ENCODE data around the gene TMCO4.
"Not testable (repeated sequence)": the region's sequence is repeated elsewhere in the genome, so short reads cannot be mapped to it uniquely, and the experiment has no call there.

TMCO4 gene

DNA sequence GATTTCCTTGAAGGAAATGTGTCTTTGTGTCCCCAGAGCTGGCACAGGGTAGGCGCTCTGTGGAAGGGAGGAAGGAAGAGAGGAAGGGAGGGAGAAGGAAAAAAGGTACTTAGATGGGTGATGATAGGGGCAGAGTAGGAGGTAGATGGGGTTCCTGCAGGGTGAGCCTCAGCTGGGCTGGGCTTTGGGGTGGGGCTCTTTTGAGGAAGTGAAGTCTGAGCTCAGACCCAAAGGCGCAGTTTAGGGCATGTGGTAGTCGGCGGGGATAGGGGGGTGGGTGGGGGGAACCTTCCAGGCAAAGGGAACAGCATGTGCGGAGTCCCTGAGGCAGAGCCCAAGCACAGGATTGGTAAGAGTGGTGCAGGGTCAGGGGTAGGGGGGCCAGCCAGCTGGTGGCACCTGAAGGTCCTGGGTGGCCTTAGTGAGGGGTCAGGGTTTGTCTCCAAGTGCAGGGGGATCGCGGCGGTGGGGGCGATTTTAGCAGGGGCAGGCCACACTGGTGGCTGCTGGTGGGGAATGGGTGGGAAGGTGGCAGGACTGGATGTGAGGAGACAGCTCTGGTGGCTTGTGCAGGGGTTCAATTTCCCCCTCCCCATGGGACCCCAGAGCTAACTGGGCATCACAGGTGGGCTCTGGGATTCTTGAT, 143.5 kb downstream of the TMCO4 start:
- DNase-seq (ENCODE audit: low spot score), result no peak

DNA sequence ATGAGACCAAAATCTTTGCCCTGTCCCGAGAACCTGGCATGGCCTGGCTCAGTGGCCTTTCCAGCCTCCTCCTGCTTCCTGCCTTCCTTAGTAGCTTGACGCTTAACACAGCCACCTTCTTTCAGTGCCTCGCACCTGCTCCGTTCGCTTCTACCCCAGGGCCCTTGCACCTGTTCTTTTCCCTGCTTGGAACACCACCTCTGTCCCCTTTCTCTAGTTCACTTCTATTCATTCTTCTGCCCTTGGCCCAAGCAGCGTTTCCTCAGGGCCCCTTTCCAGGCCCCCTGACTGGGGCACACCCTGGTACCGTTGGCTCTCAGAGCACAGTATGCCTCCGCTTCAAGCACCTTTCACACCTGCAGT, 144.0 kb downstream of the TMCO4 start:
- no peak for DNase-seq (ENCODE audit: low spot score)

DNA sequence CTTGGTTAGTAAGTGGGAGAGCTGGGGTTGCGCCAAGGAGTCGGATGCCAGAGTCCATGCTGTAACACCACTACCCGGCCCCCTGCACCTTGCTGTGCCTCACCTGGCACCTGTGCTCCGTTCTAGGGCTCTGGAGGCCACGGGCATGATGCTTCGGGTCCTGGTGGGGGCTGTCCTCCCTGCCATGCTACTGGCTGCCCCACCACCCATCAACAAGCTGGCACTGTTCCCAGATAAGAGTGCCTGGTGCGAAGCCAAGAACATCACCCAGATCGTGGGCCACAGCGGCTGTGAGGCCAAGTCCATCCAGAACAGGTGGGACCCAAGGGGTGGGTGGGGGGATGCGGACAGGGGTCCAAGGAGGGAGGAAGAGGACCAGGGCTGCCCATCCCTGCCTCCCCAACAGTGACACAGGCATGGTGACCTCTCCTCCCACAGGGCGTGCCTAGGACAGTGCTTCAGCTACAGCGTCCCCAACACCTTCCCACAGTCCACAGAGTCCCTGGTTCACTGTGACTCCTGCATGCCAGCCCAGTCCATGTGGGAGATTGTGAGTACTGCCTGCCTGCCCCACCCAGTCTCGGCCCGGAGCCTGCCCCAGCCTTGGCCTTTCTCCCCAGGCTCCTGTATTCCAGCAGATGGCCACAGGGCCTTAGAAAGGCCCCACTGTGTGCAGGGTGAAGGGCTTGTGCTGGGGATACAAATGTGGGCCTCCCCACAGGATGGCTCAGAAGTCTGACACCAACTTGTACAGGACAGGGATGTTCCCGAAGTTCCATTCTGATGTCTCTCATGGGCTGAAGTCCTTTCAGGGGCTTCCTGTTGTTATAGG, 144.6 kb downstream of the TMCO4 start:
- no peak for DNase-seq (ENCODE audit: low spot score)

- no peak for DNase-seq (ENCODE audit: low spot score)
These were observed 145.3 kb downstream of the TMCO4 start for GRCh38 chr1:19654386-19654785.

DNA sequence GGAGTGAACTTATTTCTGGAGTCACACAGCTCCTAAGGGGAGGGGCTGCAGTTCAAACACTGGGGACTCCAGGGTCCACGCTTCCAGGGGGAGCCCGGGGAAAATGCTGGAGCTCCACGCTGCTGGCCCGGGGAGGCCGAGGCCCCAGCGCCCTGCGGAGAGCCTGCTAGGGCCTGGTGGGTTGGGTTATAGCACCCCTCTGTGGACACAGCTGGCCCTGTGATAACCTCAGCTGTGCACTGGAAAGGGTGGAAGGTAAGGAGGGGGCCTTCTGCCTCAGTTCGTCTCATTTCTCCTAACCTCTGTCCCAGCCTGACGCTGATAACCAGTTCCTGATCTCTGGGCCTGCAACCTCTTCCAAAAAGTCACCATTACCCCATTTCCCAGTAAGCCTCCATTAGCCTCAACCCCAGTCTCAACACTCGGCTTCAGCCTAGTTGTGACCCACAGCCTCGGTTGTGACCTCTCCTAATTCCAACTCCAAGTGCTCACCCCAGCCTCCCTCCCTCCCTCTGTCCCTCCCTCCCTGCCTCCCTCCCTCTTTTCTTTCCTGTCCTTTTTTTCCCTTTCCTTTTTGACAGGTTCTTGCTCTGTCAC, 148.5 kb downstream of the TMCO4 start:
- DNase-seq (ENCODE audit: low spot score), result peak; percentile 47

DNA sequence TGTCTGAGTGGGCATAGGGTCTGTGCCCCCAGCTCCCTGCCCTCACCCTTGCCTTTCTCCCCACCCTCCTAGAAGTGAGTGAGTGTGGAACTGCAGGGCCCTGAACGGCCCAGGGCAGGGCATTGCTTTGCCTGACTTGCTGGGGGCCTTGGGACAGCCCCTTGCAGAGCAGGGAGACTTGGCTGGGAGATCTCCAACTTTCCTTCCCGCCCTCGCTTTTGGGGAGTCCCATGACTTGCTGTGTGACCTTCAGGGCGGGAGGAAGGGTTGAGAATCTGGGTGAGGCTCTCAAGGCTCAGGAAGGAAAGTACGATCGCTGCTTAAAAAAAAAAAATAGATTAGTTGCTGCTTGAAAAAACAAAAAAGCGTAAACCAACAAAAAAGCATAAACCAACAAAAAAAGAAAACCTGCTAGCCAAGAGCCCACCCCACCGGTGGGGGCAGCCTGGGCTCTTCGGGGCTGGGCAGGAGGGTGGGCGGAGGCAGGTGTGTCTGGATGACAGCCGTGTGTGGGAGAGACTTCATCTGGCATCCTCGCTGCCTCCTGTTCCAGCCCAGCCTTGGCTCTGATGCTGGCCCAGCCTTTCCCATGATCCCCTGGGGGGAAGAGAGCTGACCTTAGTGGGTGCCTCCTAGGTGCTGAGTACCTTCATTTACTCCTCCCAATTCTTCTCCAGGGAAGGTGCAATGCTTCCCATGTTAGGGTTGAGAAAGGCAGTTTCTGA, 149.1 kb downstream of the TMCO4 start:
- DNase-seq (ENCODE audit: low spot score), result no peak

DNA sequence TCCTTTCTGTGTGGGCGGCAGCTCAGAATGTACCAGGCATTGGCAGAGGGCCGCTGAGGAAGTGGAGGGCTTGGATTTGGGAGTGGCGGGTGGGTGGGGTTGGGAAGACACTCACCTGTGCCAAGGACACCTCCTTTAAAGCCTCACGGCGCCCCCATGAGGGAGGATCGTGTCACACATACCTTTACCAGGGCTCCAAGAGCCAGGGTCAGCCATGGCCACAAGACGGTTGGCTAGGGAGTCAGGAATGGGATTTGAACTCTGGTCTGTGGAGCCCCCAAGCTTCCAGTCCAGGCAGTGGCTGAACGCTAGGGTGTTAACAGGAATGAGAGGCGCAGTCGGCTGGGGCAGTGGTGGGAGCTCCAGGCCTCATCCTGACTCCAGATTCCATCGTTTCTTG, 151.0 kb downstream of the TMCO4 start:
- DNase-seq (ENCODE audit: low spot score), result no peak

- DNase-seq (ENCODE audit: low spot score), result no peak
These were observed 151.5 kb downstream of the TMCO4 start for GRCh38 chr1:19648239-19648638.

DNA sequence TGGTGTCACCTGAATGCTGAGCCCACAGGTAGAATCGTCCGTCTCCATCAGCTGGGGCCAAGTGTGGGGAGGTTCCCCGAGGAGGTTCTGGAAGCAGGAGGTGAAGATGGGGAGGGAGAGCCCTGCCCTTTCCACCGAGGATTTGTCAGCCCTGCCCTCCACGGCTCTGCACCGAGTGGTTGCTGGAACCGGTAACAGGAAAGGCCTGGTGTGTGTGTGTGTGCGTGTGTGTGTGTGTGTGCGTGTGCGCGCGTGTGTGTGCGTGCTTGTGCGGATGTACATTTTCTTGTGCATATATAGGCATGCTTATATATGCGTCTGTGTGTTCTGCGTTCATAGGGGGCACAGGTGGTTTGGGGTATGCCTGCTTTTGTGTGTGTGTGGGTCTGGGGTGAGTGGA, 152.1 kb downstream of the TMCO4 start:
- no peak for DNase-seq (ENCODE audit: low spot score)

GRCh38 chr1:19646377-19647319, 153.1 kb downstream of the TMCO4 start:
- DNase-seq (ENCODE audit: low spot score), result no peak

GRCh38 chr1:19645411-19646251, 154.1 kb downstream of the TMCO4 start:
- no peak for DNase-seq (ENCODE audit: low spot score)

GRCh38 chr1:19644681-19645410, 154.9 kb downstream of the TMCO4 start:
- DNase-seq (ENCODE audit: low spot score), result no peak

DNA sequence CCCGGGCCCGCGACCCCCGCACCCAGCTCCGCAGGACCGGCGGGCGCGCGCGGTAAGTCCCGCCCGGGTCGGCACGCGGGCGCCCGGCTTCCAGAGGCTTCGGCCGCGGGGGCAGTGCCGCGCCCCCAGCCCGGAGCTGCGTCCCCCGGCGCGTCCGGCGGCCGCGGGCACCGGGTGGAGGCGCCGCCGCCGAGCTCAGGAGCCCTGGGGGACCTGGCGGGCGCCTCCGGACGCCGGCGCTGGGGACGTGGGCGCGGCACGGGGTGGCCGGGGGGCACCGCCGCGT, 155.4 kb downstream of the TMCO4 start:
- no peak for DNase-seq (ENCODE audit: low spot score)

GRCh38 chr1:19643602-19644394, 155.9 kb downstream of the TMCO4 start, which contains the start of gene NBL1:
TSS of gene NBL1 (plus strand) at chr1:19644311. CDS start at chr1:19655031, 10,720 bp downstream.
- DNase-seq (ENCODE audit: low spot score), result peak; percentile 38

DNA sequence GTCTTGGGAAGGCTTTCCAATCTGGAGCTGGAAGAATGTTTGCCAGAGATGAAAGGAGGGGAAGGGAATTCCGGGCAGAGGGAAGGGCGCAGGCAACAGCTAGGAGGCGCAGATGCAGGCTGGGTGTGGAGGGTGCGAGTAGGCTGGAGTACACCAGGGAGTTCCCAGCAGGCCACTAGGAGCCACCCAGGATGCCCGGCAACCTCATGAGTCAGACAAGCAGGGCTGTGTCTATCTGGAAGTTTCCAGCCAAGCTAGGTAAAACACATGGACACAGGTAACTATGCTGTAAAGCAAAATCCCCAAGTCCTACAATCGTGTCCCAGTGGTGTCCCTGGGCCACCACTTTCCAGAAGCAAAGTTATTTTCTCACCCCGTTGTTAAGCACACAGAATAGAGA, 156.6 kb downstream of the TMCO4 start:
- DNase-seq (ENCODE audit: low spot score), result no peak

- no peak for DNase-seq (ENCODE audit: low spot score)
These were observed 159.1 kb downstream of the TMCO4 start for GRCh38 chr1:19640363-19641316.

- DNase-seq (ENCODE audit: low spot score), result no peak
These were observed 159.7 kb downstream of the TMCO4 start for GRCh38 chr1:19639999-19640362.

- not testable (repeated sequence) for DNase-seq (ENCODE audit: low spot score)
These were observed 160.5 kb downstream of the TMCO4 start for GRCh38 chr1:19639228-19639627.

All from globus pallidus (tissue), 1 donor.